ENCODE measurements around the gene LRRC37A3.
"Not testable (repeated sequence)": the region's sequence is repeated elsewhere in the genome, so short reads cannot be mapped to it uniquely, and the experiment has no call there.

LRRC37A3 gene

DNA sequence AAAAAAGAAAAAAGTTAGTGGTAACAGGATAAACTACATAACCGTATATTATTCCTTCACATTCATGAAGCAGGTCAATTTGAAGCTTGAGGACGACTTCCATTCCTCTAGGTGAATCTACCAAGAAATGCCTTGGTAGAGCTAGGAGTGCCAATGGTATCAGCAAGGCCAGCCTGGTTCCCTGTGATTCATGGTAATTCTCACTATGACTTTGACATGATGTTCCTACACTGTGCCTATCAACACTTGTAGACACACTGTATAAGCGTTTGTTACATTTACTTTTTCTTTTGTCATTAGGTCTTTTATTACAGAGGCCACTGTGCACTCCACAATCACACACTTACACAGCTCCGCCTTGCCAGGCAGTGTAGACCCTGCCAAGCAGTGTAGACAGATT, 7.2 kb upstream of the LRRC37A3 start:
- not testable (repeated sequence) for DNase-seq (ENCODE audit: low read depth)

DNA sequence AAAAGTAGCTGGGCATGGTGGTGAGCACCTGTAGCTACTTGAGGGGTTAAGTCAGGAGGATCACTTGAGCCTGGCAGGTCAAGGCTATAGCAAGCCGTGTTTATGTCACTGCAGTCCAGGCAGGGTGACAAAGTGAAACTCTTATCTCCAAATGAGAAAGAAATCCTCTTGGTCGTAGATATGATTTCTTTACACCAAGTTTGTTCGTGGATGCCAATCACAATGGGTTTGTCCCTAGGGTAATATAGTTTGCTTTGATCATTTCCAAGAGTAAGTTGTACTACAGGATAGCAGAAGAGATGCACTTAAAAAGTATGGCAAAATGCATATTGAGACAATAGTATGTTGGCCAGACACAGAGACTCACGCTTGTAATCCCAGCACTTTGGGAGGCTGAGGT, 6.0 kb upstream of the LRRC37A3 start:
- DNase-seq (ENCODE audit: low read depth) = not testable (repeated sequence)

DNA sequence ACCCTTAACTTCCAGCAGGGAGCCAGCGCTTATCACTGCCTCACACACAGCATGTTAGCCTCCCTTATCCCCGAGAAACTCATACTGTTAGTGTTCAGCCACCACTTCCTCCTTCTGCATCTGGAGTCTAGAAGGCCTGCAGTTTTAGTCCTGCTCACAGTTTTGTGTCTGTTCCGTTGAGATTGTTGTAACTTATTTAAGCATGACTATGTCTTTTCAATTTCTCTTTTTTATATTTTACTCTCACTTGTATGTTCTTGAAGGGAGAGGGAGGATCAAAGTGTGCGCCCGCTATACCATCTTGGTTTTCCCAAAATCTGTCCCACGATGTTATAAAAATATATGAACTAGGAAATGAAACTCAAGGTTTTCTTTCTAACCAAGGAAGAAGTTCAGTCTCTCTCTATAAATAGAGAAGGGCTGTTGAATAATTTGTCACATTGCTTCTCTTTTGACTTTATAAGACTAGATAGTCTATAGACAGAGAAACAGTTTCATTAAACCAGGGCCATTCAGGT, 3.8 kb upstream of the LRRC37A3 start:
- DNase-seq (ENCODE audit: low read depth) = not testable (repeated sequence)

DNA sequence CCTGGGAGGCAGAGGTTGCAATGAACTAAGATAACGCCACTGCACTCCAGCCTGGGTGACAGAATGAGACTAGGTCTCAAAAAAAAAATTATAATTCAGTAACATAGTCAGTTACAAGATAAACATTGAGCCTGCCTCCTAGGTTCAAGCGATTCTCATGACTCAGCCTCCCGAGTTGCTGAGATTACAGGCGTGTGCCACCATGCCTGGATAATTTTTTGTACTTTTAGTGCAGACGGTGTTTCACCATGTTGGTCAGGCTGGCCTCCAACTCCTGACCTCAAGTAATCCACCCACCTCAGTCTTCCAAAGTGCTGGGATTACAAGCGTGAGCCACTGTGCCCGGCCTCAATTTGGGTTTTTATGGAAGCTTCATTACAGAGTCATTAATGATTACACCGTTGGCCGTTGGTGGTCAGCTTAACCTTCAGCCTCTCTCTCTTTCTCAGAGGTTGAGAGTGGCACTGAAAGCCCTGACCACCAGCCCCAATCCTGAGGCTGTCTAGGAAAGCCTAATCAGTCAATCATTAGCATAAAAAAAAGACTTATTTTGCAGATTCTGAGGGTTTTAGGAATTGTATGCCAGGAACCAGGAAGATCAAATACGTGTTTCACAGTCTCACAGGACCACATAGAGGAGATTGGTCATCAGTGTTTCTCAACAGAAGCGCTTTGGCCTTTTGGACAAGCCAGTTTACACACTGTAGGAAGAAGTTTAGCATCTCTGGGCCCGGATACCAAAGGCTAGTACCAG, 1.3 kb upstream of the LRRC37A3 start:
- DNase-seq (ENCODE audit: low read depth) = no peak

DNA sequence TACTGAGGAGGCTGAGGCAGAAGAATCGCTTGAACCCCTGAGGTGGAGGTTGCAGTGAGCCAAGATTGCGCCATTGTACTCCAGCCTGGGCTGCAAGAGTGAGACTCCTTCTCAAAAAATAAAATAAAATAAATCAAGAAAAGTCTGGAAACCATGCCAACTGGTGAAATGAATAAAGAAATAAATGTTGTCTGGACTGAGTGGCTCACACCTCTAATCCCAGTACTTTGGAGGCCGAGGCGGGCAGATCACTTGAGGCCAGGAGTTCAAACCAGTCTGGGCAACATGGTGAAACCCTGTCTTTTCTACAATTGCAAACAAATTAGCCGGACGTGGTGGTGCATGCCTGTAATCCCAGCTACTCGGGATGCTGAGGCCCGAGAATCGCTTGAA, 744 bp upstream of the LRRC37A3 start:
- no peak for DNase-seq (ENCODE audit: low read depth)

DNA sequence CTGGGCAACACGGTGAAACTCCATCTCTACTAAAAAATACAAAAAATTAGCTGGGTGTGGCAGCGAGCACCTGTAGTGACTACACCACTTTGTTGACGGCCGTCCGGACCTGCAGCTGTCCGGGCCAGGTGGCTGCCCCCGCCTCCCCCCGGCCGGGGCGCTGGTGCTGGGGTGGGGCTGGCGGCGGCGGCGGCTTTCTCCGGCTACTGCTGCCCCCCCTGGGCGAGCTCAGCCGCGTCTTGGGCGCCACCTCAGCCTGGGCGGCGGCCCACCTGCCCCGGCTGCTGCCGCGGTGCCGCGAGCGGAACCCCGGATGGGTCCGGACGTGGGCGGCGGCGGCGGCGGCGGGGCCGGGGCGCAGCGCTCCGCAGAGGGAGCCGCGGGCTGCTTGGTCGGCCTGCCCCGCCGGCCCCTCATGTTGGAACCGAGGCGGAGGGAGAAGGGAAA, 413 bp downstream of the LRRC37A3 start:
- not testable (repeated sequence) for DNase-seq (ENCODE audit: low read depth)

DNA sequence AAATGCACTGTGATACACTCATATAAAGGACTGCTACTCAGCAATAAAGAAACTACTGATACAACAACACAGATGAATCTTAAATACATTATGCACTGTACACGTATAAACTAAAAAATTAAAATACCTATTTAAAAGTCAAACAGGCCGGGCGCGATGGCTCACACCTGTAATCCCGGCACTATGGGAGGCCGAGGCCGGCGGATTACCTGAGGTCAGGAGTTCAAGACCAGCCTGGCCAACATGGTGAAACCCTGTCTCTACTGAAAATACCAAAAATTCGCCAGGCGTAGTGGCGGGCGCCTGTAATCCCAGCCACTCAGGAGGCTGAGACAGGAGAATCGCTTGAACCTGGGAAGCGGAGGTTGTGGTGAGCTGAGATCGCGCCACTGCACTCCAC, 1.7 kb downstream of the LRRC37A3 start:
- DNase-seq (ENCODE audit: low read depth) = not testable (repeated sequence)

DNA sequence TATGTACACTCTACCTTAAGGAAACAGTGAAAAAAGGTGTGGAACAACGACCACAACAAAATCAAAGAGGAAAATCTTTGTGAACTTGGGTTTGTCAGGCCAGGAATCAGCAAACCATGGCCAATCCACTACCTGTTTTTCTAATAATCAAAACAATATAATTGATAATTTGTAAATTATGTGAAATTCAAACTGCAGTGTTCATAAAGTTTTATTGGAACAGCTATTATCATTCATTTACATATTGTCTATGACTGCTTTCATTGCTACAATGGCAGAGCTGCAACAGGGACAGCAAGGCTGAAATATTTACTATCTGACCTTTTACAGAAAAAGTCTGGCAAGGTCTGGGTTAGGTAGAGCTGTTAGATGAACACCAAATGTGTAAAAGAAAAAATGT, 4.0 kb downstream of the LRRC37A3 start:
- DNase-seq (ENCODE audit: low read depth) = not testable (repeated sequence)

DNA sequence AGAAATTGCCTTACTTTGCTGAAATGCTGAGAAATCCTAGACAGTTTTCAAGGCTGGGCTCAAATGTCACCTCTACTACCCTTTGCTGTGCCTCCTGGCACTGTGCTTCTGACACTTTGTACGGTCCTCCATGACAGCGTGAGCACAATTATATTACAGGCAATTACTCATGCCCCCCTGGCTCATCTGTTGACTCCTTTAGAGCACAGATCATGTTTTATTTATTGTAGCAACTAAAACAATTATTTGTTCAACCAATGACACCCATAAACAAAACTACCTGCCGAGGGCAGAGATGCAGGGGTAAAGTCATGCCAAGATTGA, 9.1 kb downstream of the LRRC37A3 start:
- DNase-seq (ENCODE audit: low read depth) = not testable (repeated sequence)

DNA sequence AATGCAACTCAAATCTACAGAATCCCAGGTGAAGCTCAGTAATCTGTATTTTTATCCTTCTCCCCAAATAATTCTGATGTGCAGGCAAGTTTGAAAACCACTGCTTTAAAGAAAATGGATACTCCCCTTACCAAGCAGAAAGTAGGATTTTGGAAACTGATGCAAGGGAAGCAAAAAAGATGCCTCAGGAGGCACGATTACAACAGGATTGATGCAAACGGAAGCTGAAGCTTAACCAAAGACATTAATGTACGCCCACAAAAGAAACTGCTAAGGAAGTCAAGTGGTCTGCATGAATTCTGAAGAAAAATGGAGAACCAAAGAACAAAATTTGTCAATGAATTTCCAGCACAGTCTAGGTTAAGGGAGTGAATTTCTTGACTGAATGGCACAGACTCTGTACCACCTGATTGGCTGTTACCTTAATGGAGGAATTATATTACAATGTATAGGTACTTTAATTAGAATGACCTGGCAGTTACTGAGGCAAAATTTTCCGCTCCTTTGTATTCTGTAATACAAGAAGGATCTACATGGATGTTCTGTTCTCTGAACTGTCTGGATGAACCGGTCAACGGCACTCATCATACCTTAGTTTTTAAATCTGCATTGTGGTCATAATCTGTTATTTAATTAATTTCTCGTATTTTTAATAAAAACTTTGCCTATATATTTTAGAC, 9.6 kb downstream of the LRRC37A3 start:
- not testable (repeated sequence) for DNase-seq (ENCODE audit: low read depth)

DNA sequence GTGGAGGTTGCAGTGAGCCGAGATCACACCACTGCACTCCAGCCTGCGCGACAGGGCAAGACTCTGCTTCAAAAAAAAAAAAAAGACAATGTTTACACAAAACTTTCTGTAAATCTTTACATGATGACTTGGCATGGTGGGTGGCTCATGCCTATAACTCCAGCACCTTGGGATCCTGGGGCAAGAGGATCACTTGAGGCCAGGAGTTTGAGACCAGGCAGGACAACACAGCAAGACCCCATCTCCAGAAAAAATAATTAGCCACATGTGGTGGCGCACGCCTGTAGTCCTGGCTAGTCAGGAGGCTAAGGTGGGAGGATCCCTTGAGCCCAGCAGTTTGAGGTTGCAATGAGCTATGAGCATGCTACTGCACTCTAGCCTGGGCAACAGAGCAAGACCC, 15.2 kb downstream of the LRRC37A3 start:
- DNase-seq (ENCODE audit: low read depth) = not testable (repeated sequence)

DNA sequence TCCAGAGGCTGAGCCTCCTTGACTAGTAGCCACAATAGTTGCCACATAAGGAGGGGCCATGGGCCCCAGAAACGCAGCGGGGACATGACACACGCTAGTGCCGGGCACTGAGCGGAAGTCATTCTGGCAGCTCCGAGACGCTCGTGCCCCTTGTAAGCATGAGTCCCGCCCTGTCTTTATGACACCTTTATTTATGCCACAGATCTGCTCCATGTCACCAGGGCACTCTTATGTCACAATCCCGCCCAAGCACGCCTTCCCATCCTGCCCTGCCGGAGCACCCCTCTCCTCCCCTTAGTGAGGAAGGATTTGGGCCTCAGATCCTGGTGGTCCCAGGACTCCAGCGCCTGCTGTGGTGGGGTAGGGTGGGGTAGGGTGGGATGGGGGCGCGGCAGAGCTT, 22.1 kb downstream of the LRRC37A3 start:
- not testable (repeated sequence) for DNase-seq (ENCODE audit: low read depth)

DNA sequence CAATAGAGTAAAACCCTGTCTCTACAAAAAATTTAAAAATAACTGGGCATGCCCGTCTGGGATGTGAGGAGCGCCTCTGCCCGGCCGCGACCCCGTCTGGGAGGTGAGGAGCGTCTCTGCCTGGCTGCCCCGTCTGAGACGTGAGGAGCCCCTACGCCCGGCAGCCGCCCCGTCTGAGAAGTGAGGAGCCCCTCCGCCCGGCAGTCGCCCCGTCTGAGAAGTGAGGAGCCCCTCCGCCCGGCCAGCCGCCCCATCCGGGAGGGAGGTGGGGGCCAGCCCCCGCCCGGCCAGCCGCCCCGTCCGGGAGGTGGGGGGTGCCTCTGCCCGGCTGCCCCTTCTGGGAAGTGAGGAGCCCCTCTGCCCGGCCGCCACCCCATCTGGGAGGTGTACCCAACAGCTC, 45.1 kb downstream of the LRRC37A3 start:
- DNase-seq (ENCODE audit: low read depth) = not testable (repeated sequence)

DNA sequence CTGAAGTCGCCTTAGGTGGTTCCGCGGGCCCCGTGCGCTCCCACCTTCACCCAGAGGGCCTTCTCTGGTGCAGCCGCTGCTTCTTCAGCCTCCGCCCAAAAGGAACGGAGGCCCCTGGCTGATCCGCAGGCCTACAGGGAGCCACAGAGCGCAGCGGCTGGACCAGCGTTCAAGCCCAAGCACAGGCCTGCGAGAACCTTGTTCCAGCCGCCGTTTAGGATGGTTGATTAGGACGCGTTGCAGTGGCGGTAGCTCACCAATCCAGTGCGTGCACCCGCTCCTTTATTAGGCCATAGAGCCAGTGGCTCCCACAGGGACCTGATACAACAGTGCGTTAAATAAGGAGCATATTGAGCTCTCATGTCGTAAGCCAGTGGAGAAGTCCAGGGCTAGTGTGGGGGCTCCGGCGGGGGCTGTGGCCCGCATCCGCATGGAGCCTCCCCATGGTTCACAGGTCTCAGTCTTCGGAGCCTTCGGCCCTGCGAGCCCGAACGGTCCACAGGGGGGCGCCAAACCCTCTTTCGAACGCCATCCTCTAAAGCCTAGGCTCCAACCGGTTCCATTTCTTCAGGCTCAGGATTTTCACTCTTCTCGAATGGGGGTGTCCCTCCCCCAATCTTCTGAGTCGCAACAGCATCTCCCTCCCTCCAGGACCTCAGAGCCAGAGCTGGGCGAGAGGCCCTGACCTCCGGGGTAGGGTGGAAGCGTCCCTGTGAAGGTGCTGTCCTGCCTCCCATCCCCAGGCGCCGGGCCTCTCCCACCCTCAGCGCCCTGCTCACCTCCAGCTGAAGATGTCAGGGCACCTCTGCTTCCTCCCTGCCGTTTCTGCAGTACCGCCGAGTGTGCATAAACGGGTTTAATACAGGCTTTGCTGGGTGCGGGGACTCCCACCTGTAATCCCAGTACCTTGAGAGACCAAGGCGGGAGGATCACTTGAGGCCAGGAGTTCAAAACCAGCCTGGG, 71.5 kb downstream of the LRRC37A3 start:
- DNase-seq (ENCODE audit: low read depth) = peak; percentile 5

DNA sequence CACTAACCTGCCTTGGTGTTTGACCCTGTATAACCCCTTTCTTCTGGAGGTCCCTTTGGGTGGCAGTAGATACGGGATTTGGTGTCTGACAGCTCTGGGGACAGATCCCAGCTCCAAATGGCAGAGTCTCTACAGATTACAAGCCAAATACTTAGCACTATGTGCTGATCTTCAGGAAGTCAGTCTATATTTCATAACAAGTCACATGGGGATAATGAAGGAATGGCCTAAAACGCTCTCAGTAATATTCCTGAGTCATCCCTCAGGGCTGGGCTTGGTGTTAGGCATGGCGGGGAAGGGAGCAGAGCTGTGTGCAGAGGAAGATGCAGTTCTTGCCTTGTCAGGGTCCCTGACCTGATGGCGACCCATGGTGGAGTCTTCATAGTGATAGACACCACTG, 72.4 kb downstream of the LRRC37A3 start:
- not testable (repeated sequence) for DNase-seq (ENCODE audit: low read depth)

DNA sequence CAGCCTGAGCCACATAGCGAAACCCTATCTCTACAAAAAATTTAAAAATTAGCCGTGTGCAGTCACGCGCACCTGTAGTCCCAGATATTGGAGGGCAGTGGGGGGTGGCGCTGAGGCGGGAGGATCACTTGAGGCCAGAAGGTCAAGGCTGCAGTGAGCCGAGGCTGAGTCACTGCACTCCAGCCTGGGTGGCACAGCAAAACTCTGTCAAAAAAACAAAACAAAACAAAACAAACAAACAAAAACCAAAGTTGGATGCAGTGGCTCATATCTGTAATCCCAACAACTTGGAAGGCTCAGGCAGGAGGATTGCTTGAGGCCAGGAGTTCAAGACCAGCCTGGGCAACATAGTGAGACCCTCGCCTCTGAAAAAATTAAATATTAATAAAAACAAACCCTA, 75.4 kb downstream of the LRRC37A3 start:
- DNase-seq (ENCODE audit: low read depth) = not testable (repeated sequence)

DNA sequence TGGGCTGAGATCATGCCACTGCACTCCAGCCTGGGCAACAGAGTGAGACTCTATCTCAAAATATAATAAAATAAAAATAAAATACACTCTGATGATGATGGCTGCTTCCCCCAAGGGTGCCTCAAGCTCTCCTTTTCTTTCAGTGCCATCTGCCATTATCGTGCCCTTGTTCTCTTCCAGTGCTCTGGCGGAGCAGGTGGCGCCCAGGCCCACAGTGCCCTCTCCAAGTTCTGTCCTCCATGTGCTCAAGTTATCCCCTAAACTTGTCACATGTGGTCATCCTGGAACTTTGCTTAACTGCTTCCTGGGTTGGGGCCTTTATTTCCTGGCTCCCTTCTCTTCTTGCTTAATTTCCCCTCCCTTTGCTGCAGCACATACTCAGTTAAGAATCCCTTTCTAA, 76.4 kb downstream of the LRRC37A3 start:
- DNase-seq (ENCODE audit: low read depth) = not testable (repeated sequence)

DNA sequence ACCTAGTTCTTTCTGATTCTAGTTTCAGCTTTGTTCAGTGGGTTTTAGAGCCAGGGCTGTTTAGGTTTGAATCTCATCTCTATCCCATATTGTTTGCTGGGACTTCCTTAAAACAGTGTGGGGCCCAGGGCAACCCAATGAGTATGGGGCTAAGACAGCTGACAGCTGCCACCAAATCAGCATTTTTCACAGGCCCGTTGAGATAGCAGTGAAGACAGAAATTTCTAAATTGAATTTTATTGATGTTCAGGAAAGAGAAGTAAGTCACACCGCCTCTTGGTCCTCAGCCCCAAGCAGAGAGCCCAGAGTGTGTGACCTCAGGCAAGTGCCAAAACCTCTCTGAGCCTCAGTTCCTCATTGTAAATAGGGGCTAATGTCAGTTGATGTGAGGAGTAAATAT, 78.3 kb downstream of the LRRC37A3 start:
- not testable (repeated sequence) for DNase-seq (ENCODE audit: low read depth)

DNA sequence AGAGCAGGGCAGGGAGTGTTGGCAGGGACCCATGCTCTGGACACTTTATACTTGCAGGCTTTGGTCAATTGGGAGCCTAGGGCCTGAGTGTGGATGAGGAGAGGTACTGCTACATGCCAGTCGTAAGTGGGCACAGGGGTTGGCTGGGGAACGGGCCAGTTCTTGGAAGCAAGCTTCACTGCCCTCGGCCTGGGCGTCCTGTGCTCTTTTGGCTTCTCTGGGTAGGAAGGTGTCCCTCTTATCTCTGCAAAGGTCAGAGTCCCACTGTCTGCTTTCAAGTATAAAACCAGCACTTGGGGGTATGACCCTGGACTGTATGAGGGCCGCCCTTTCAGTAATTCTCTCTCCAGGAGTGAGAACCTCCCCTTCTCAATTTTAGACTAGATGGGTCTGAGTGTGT, 80.8 kb downstream of the LRRC37A3 start:
- DNase-seq (ENCODE audit: low read depth) = not testable (repeated sequence)

DNA sequence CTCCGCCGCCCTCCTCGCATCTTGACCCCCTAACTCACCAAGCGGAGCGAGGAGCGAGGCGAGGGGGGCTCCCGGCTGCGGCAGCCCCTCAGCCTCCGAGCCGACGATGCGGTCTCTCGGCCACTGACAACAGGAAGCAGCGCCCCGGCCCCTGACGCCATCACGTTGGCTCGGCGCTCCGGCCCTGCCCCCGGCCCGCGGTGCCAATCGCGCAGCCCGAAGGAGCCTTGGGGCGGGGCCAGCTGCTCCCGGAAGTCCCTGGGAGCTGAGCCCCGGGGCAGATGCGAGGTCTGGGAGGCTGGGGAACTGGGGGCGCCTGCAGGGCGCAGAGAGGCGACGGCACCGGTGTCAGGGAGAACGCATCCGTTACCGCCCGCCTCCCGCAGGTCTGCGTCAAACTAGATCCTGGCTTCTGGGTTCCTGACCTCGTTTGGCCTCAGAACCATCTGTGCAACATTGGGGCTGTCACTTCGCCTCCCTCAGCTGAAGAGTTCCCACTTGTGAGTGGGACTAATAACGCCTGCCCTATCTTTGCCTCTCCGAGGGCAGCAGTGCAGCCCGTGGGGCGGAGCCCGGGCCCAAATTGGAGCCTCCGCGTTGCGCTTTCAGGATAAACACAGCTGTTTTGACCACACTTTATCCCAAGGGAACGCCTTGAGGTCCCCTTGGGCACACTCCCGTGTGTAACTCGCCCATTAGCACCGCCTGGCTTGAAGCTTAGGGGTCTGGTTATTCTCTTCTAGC, 82.1 kb downstream of the LRRC37A3 start:
- peak; percentile 41 for DNase-seq (ENCODE audit: low read depth)

DNA sequence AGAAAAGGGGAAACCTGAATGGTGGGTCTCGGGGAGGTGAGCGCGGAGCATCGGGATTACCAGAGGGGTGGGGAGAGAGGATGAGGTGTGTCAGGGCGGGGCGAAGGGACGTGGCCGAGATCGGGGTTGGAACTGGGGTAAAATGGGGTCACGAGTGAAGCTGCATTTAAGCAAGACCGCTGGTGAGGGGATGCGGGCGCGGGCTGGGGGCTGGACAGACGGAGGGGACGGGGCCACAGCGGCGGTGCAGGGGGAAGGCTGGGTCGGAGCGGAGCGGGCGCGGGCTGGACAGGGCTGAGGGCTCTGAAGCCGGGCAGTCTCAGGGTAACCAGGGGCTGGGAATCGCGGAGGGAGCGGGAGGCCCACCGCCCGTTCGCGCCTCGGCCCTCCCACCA, 82.7 kb downstream of the LRRC37A3 start:
- not testable (repeated sequence) for DNase-seq (ENCODE audit: low read depth)
